ENCODE data around the gene RNASE12. TPM values are rescaled to one million over a fixed set of nuclear protein-coding genes. Genes with fewer than 3 reads are reported as not detected.
A peak's percentile ranks its signal among the peaks of the same experiment; 100 is the strongest.

The RNASE12 gene
- total and polyA plus RNA-seq, 2 donors (not counting 3 experiments of a cell fraction or from before 2014, with no cell fraction given) = not detected

DNA sequence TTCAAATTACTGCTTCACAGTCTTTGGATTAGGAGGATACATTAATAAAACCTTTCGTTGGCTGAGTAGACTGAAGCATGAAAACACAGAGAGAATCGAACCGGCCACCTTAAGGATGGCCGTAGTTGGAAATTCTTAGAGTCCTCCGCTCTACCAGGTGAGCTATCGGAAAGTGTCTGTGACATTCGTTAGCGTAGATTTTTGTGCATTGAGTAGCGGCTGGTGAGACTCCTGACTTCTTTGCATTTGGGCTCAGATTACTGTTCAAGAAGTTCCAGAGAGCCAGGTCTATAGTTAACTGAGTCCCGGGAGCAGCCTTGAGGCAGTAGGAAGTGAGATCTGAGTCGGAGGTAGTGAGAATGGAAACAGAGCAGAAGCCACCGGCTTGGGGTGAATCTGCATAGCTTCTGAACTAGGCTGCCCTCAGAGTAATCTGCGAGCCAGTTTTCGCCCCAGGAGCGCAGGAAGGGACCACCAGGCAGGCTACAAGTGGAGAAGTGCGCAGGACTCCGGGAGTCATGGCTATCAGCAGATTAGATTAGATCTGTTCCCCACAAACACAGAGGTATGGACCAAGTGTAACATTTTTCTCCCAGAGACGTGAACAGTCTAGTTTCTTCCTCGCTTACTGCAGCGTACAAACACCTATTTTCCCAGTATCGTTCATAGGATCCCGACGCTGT, 39.3 kb upstream of the RNASE12 start:
- Histone ChIP-seq H3K9me1 (replicated peaks; ENCODE audit: control insufficient read depth, extremely low read depth, insufficient read depth, low read length) (no peaks in the 10 kb centered on the region), H3K4me3 (replicated peaks in 1 of 3; ENCODE audit: insufficient read depth in 1 of 3, low read depth in 1 of 3, low read length in 3 of 3) (peak overlapping the region in 2 of 3 experiments; percentile 61 to 69), H3K79me2 (ENCODE audit: control insufficient read depth, insufficient read depth, low read length) (no peaks in the 10 kb centered on the region), H3K9me3 (replicated peaks; ENCODE audit: control insufficient read depth, insufficient read depth, low read length) (no peaks in the 10 kb centered on the region), H3K4me1 (ENCODE audit: control insufficient read depth, extremely low read depth, insufficient read depth, low read length) (peaks cover 34% of the 10 kb centered on the region), H2AFZ (ENCODE audit: low read depth, low read length) (peak overlapping the region; percentile 75), H3K36me3 (ENCODE audit: control insufficient read depth in 2 of 2, extremely low read depth in 1 of 2, insufficient read depth in 2 of 2, low read length in 2 of 2) (no peaks in the 10 kb centered on the region), H3K27ac (ENCODE audit: insufficient read depth, low read depth, low read length) (no peak overlapping the region), H3K4me2 (ENCODE audit: insufficient read depth, low read length) (peak overlapping the region; percentile 87), H3K27me3 (ENCODE audit: control insufficient read depth in 2 of 2, insufficient read depth in 2 of 2, low read length in 2 of 2) (peaks cover 31 to 52% of the 10 kb centered on the region in 2 experiments), H3K9ac (replicated peaks; ENCODE audit: extremely low read depth, insufficient read depth, low read length) (no peak overlapping the region), H4K20me1 (replicated peaks; ENCODE audit: control insufficient read depth, extremely low read depth, insufficient read depth, low read length) (no peaks in the 10 kb centered on the region)
- no peak for TF ChIP-seq MAX (IDR thresholded peaks at IDR 0.05; ENCODE audit: insufficient read depth, insufficient read length)
- no peak for TF ChIP-seq JUN (IDR thresholded peaks at IDR 0.05; ENCODE audit: borderline replicate concordance, insufficient read depth, insufficient read length, low read depth)
- TF ChIP-seq CTCF (IDR thresholded peaks at IDR 0.05; ENCODE audit: extremely low read depth in 1 of 2, insufficient read depth in 1 of 2, low read depth in 1 of 2, low read length in 2 of 2) = no peak
- TF ChIP-seq FOS (IDR thresholded peaks at IDR 0.05; ENCODE audit: borderline replicate concordance, insufficient read depth, low read length) = no peak
- no peak for TF ChIP-seq POLR2AphosphoS5 (IDR thresholded peaks at IDR 0.05; ENCODE audit: insufficient read depth, low read depth, low read length)
- TF ChIP-seq POLR2A (IDR thresholded peaks at IDR 0.05; ENCODE audit: low read depth, low read length) = no peak
- TF ChIP-seq GATA2 (IDR thresholded peaks at IDR 0.05; ENCODE audit: insufficient read depth, insufficient read length, low read depth, low read length) = no peak
- no peak for TF ChIP-seq EZH2 (IDR thresholded peaks at IDR 0.05; ENCODE audit: borderline replicate concordance, low read depth, low read length, severe bottlenecking)
- no peak for TF ChIP-seq MYC (IDR thresholded peaks at IDR 0.05; ENCODE audit: low read depth, low read length)
- BruUV-seq (replicated peaks) = no TSS peak
- CTCF ChIA-PET = interaction anchor here (1.6 to 3.0 kb wide), 3 partner anchors 17 to 60 kb away, joined by 6 to 20 read pairs (median 17); no protein-coding TSS in a partner anchor
- DNase-seq (ENCODE audit: low read depth, low spot score) (peak; percentile 28), FAIRE-seq (peak; percentile 43)
- intact Hi-C loops (cut with micrococcal nuclease) = loop anchor here (5.0 kb wide), 1 partner anchor 172 kb away; the partner anchor contains the start of gene RNASE1
- POLR2A ChIA-PET = no interaction called here
- dilution Hi-C loops (cut with MboI; ENCODE audit: extremely low pct_ligation_motif_present, low sequenced_read_pairs) = no loop called here
